ENCODE data around the gene TELO2. TPM values are rescaled to one million over a fixed set of nuclear protein-coding genes. Genes with fewer than 3 reads are reported as not detected.

Gene TELO2
- total and polyA plus RNA-seq, 10 donors: 28.5 to 110 (median 57.8) TPM

DNA sequence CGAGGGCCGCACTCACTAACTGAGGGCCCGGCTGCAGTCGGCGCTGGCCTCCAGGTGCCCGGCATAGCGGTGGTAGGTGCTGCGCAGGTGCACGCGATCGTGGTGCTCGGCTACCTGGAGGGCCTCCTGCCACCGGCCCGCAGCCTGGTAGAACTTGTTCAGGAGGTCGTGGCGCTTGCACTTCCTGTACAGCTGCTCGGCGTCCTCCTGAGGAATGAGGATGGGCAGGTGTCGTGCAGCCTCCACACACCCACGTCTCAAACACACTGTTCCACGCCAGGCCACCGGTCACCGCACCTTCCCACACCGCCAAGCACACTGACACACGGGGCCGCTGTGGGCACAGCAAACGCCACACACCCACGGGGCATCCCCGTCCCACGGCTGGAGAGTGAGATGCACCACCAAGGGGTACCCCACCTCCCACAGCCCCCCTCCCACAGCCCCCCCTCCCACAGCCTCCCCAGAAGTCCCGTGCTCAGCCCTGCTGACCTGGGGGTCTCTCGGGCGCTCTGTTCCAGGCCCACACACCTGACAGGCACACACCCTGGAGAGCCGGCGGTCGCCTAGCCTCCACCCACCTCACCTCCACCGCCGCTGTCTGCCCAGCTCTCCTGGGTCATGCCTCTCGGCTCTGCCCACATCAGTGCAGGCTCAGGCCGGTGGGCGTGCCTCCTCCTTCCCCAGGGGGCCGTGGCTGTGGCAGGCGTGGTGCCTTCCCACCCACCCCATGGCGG lies 32.9 kb downstream of the TELO2 start:
- intact Hi-C loops (cut with DNase I; ENCODE audit: low total_unique reads): no loop called here
- Histone ChIP-seq H3K36me3 (peaks cover 0 to 19% (median 0%) of the 10 kb centered on the region in 6 donors), H3K27me3 (replicated peaks in 1 of 7) (no peaks in the 10 kb centered on the region), H3K4me3 (peak overlapping the region in 1 of 8 donors; percentile 28), H3K4me1 (peaks cover 0 to 46% (median 25%) of the 10 kb centered on the region in 6 donors), H3K9me3 (no peaks in the 10 kb centered on the region), H3K27ac (peak overlapping the region in 3 of 8 donors; percentile 50 to 57 (median 51))
- WGBS, 5 donors: 70 to 84% (median 76%) methylated on average over 30 to 44 of the region's 44 CpGs; no CpG with 5 or more reads in 1 of the 5 donors
- TF ChIP-seq POLR2A (IDR thresholded peaks at IDR 0.05) (no peak), POLR2AphosphoS5 (IDR thresholded peaks at IDR 0.05) (no peak)
- TF ChIP-seq, protein P1, sequence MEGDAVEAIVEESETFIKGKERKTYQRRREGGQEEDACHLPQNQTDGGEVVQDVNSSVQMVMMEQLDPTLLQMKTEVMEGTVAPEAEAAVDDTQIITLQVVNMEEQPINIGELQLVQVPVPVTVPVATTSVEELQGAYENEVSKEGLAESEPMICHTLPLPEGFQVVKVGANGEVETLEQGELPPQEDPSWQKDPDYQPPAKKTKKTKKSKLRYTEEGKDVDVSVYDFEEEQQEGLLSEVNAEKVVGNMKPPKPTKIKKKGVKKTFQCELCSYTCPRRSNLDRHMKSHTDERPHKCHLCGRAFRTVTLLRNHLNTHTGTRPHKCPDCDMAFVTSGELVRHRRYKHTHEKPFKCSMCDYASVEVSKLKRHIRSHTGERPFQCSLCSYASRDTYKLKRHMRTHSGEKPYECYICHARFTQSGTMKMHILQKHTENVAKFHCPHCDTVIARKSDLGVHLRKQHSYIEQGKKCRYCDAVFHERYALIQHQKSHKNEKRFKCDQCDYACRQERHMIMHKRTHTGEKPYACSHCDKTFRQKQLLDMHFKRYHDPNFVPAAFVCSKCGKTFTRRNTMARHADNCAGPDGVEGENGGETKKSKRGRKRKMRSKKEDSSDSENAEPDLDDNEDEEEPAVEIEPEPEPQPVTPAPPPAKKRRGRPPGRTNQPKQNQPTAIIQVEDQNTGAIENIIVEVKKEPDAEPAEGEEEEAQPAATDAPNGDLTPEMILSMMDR (IDR thresholded peaks at IDR 0.05 in 8 of 11, conservative IDR thresholded peaks at IDR 0.05 in 3 of 11): no peak
- no peak for DNase-seq

DNA sequence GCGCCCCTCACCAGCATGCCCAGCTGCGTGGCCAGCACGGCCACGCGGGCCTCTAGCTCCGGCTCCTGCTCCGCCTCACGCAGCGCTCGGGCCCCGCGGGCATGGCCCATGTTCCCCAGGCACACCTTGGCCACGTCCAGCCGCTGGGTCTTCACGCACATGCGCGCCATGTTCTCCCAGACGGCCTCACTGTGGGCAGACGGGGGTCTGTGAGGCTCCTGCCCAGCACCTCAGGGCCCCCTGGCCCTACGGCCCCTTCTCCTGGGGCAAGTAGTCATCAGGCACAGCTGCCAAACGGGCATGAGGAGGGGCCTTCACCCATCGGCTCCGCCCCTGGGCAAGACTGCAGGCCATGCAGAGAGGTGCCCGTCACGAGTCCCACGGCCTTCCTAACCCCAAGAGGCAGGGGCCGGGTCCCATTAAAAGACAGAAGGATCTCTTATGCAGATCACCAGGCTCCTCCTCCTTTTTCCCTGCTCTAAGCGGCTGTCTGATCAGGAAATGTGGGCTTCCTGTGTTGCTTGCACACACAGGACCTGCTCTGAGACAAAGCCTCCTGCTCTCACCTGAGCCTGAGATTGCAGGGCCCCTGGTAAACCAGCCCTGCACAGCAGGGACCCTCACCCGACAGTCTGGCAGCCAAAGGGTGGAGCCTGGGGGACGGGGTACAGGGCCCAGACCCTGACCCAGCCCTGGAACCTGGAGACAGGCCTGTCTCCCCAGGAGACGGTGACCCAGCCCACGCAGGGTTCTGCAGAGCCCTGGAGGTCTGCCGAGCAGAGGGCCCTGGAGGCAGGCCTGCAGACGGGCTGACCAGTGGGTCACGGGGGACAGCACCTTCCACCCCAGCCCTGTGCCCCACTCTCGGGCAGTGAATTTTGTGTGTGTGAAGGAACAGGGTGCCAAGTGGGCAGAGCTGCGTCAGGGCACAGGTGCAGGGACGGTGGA lies 33.7 kb downstream of the TELO2 start:
- intact Hi-C loops (cut with DNase I; ENCODE audit: low total_unique reads): no loop called here
- H3K36me3 ChIP-seq: peaks cover 0 to 19% (median 0%) of the 10 kb centered on the region in 6 donors
- no peak for DNase-seq
- no peak for TF ChIP-seq POLR2A (IDR thresholded peaks at IDR 0.05)
- TF ChIP-seq POLR2AphosphoS5 (IDR thresholded peaks at IDR 0.05): no peak
- TF ChIP-seq, protein P1 (IDR thresholded peaks at IDR 0.05 in 8 of 11, conservative IDR thresholded peaks at IDR 0.05 in 3 of 11): no peak
- 68 to 78% (median 70%) methylated on average over 24 to 38 of the region's 38 CpGs for WGBS, 5 donors
- peaks cover under 1 to 54% (median 31%) of the 10 kb centered on the region in 6 donors for H3K4me1 ChIP-seq
- H3K27ac ChIP-seq: peak overlapping the region in 6 of 8 donors; percentile 19 to 57 (median 50)
- no peaks in the 10 kb centered on the region for H3K27me3 ChIP-seq (replicated peaks in 1 of 7)
- peak overlapping the region in 1 of 8 donors; percentile 28 for H3K4me3 ChIP-seq
- no peaks in the 10 kb centered on the region for H3K9me3 ChIP-seq

DNA sequence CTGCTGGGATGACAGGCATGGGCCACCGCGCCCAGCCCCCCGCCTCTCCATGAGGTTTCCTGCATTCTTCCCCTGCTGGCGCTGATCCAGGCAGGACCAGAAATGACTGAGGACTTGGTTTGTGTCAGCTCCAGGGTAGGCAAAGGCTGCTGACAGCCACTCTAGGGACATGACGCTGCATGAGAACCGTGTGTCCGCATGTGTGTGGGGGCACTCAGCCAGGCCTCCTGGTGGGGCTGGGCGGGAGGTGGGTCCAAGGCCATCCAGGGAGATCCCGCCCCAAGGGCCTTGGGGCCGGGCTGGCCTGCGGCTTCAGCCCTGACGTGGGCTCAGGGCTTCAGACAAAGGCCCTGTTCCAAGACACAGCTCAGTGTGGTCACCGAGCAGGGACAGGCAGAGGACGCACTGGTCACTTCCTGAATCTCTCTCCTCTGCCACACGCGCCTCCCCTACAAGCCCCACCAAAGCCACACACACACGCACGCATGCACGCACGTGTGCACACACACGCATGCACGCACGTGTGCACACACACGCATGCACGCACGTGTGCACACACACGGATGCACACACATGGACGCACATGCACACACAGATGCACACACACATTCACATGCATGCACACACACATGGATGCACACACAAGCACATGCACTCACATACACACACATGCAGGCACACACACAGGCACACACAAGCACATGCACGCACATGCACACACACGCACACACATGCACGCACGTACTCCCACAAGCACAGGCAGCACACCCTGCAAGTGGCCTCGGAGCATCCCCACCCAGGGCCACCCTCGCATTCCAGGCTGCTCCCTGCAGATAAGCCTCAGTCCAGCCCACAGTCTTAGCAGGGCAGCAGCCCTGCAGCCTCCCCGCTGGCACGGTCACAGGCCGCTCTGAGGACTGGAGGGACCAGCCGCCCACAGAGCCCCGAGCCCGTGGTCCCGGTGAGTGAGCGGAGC lies 35.0 kb downstream of the TELO2 start:
- H3K4me1 ChIP-seq: peaks cover 12 to 67% (median 43%) of the 10 kb centered on the region in 6 donors
- H3K27ac ChIP-seq: peak overlapping the region in 5 of 8 donors; percentile 41 to 57 (median 51)
- intact Hi-C loops (cut with DNase I; ENCODE audit: low total_unique reads): no loop called here

More for the DNA sequence above, 35.0 kb downstream of the TELO2 start:
- H3K27me3 ChIP-seq (replicated peaks in 1 of 7): no peaks in the 10 kb centered on the region
- TF ChIP-seq, protein P1 (IDR thresholded peaks at IDR 0.05 in 8 of 11, conservative IDR thresholded peaks at IDR 0.05 in 3 of 11): peak in 1 of 11 experiments; percentile 6
- TF ChIP-seq POLR2AphosphoS5 (IDR thresholded peaks at IDR 0.05) (peak; percentile 38 to 82 (median 78)), POLR2A (IDR thresholded peaks at IDR 0.05) (no peak)
- DNase-seq: no peak
- WGBS, 5 donors: 56 to 72% (median 62%) methylated on average over 30 to 42 of the region's 42 CpGs
- H3K4me3 ChIP-seq: no peak overlapping the region
- H3K36me3 ChIP-seq: peaks cover 0 to 18% (median 0%) of the 10 kb centered on the region in 6 donors
- H3K9me3 ChIP-seq: no peaks in the 10 kb centered on the region
